Measurements from ENCODE around the gene RGS21. TPM values are rescaled to one million over a fixed set of nuclear protein-coding genes. Genes with fewer than 3 reads are reported as not detected.
"Not testable (repeated sequence)": the region's sequence is repeated elsewhere in the genome, so short reads cannot be mapped to it uniquely, and the experiment has no call there.

Gene RGS21, protein sequence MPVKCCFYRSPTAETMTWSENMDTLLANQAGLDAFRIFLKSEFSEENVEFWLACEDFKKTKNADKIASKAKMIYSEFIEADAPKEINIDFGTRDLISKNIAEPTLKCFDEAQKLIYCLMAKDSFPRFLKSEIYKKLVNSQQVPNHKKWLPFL
- total RNA-seq: not detected

DNA sequence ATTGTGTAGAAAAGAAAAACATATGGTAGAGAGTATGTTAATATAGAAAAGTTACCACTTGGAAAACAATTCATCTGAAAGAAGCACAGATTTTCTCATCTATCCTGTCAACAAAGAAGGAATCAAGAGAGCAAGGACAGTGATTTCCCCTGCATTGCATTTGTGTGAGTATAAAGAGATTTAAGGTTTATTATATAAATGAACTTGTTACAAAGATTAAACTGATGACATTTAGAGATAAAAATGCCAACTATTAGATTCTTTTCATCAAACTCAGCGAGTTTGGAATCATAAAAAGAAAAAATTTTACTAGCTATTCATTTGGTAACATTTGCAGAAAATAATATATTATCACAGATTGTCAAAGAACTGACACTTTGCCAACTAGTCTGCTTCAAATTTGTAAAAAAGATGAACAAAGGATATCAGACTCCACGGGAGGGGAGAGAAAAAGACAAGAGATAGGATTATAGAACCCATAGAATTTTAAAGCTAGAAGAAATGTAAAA lies at the start of gene RGS21:
TSS of gene RGS21 (plus strand) at position 51 of the 509 bp plus-strand sequence. CDS start 26,045 bp downstream, outside the sequence.
- no peak for ATAC-seq
- intact Hi-C loops (cut with DNase I): no loop called here
- no peak for DNase-seq (ENCODE audit: low spot score)

DNA sequence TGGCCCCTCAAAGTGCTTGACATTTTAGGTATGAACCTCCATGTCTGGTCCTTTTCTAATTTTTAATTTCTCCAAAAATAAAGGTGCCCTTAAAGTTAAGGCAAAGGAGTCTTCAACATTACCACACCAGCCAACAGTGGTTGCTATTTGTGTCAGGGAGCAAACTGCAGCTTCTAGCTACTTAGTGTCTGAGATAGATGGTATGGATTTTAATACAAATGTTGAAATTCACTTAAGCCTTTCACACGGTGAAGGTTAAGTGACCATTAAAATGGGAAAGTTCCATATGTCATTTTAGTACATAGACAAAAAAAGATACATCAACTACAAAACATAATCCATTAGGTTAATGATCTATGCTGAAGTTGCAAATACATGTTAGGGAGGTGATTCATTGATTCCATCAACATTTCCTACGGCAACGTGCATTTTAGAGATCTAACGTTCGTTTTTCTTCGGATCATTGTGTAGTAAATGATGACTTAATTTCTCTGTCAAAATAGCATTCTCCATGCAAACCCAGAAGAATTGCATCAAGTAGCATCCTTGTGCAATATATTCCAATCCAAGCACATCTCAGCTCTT lies 48.2 kb upstream of the RGS21 start:
- intact Hi-C loops (cut with DNase I): no loop called here
- no peak for ATAC-seq
- DNase-seq (ENCODE audit: low spot score): no peak

DNA sequence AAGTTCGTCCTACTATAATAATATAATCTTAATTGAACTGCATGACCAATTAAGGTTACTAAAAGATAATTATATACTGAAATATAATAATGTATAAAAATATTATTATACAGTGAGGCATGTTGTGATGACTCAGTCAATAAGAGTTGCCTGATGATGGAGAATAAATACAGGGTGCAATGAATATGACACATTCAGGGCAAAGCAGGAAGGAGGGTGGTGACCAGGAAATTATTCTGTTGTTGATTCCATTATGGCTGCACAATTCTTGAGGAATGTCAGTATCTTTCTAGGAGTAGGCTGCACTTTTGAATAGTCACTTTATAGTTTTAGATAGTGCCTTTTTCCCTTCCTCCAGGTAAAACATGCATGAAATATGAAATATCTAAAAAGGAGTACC lies 46.4 kb upstream of the RGS21 start:
- ATAC-seq (no peak), DNase-seq (ENCODE audit: low spot score) (no peak)
- intact Hi-C loops (cut with DNase I): no loop called here

DNA sequence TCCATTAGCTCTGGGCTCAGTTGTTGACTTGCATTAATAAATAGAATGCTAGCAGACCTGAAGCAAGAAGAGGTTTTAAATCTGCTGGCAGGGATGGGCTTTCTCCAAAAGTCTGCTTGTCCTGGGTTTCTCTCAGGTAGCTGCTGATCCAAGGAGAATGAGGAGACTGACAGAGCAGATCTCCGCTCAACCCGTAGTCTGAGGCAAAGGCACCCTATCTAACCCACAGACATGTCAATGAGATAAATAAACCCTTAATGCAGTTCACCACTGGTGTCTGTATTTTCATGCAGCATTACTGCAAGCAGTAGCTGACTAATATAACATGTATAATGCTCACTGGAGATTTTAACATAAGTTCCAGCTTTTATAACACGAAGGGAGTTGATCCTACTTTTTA lies 44.1 kb upstream of the RGS21 start:
- DNase-seq (ENCODE audit: low spot score) (no peak), ATAC-seq (no peak)
- intact Hi-C loops (cut with DNase I): no loop called here

DNA sequence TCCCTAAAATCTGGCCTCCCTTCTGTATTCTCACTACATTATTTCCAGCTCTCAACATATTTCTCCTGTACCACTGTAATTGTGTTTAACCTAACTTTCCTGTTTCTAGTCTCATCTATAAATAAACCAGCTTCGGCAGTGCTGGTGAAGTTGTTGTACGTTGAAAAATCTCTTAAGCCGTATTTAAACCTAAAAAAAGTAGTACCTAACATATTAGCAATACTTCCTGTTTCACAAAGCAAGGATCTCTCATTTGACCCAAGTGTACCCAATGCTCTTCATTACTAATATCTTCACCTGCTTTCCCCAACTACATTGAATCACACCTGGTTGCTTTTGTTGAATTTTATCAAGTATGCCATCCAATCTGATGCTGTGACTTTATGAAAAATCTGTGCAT lies 42.2 kb upstream of the RGS21 start:
- intact Hi-C loops (cut with DNase I): no loop called here
- ATAC-seq (no peak), DNase-seq (ENCODE audit: low spot score) (no peak)

DNA sequence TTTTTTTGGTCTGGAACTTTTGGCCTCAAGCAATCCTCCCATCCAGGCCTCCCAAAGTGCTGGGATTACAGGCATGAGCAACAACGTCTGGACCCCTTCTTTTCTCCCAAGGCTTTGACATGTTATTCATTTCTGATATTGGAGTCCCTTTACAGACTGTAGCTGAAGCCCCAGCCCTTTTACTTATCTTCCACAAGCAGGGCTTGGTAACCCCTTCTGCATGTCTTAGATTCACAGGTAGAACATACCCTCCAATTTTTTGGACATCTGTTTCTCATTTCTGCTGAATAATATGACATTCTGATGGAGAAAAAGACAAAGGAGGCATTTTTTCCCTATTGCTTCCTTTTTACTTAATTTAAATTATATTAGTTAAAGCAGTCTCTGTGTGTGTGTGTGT lies 39.2 kb upstream of the RGS21 start:
- DNase-seq (ENCODE audit: low spot score): no peak
- intact Hi-C loops (cut with DNase I): no loop called here
- no peak for ATAC-seq

DNA sequence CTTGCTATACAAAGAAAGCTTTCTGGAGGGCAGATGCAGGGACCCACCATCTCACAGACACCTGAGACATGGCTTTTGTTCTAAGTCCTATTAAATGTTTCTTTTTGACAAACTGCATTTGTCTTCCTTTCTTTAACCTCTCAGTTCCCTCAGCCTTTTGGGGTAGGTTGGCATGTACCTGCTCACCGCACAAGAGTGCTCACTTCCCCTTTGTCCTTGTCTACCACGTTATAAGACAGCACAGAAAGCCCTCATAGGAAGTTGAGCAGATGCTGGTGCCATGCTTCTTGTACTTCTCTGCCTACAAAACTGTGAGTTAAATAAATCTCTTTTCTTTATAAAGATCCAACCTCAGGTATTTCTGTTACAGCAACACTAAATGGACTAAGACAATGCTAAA lies 31.9 kb upstream of the RGS21 start:
- no peak for DNase-seq (ENCODE audit: low spot score)
- ATAC-seq: no peak
- intact Hi-C loops (cut with DNase I): no loop called here

DNA sequence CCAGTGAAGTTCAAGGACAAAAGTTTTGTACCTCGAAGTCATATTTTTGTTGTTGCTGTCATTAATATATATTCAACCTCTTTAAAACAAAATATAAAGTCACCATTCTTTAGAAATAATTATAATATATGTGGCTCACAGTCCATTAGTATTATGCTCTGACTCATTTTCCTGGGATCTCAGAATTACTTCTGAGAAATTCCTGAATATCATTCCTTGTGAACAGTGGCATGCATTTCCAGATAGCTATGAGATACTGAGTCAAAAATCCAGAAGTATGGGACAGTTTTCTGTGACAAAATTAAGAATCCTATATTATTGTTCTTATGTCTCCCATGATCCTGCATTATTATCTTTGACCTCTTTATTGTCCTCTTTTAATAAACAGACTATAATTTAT lies 13.8 kb upstream of the RGS21 start:
- DNase-seq (ENCODE audit: low spot score) (no peak), ATAC-seq (no peak)
- intact Hi-C loops (cut with DNase I): no loop called here

DNA sequence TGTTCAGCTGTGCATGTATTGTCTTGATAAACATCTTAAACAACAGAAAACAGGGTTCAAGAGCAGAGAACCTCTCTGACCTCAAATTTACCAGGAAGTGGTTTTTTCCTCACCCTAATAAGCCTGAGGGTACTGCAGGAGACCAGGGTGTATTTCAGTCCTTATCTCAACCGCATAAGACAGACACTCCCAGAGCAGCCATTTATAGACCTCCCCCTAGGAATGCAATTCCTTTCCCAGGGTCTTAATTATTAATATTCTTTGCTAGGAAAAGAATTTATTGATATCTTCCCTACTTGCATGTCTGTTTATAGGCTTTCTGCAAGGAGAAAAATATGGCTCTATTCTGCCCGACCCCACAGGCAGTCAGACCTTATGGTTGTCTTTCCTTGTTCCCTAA lies 8.5 kb upstream of the RGS21 start:
- intact Hi-C loops (cut with DNase I); ATAC-seq; DNase-seq (ENCODE audit: low spot score): not testable (repeated sequence)

DNA sequence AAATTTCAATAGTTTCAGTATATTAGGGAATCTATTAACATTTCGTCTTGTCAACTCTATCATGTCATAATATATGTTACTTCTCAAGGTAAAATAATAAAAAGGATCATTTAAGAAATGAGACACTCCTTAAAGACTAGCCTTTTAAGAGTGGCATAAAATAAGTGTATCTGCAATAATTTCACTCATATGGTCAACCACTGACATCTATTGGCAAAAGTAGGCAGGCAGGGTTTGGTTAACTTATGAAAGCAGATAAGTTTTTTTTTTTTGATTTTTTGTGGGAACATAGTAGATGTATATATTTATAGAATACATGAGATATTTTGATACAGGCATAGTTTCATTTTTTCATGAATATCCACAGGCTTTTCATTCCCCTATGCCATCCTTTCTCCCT lies 5.5 kb upstream of the RGS21 start:
- DNase-seq (ENCODE audit: low spot score) (no peak), ATAC-seq (no peak)
- intact Hi-C loops (cut with DNase I): no loop called here

DNA sequence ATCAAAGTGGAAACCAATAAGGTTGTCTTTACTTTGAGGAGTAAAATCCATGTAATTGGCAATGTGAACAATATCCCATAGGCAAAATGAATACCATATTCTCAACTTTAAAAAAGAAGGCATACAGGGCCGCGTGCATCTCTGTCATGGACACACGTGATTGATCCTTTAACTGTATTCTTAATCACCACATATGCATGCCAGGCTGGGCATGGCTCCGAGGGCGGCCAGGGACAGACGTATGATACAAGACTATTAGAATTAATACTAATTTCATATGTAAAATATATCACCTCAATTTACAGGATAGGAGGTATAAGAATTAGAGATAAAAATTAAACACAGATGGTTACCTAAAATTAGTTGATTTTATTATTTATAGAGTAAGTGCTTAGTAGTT lies 11.2 kb downstream of the RGS21 start:
- DNase-seq (ENCODE audit: low spot score) (no peak), ATAC-seq (no peak)
- intact Hi-C loops (cut with DNase I): no loop called here

DNA sequence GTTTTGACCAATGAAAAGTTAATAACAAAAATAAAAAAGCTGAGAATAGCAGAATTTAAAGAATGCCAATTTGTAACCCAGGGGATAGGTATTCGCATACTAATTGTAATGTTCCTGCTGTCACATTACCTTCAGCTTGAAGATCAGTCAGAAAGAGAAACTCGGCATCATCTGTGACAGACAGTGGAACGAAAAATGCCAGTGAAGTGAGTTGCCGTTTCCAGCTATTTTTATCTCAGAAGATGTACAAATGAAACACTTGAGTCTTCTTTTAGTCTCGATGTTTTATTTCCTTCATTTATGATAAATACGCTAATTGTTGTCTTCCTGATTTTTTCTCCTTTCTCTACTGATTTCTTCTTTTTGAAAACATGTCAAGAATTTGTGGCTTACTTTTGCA lies 26.1 kb downstream of the RGS21 start:
- ATAC-seq (no peak), DNase-seq (ENCODE audit: low spot score) (no peak)
- intact Hi-C loops (cut with DNase I): no loop called here

DNA sequence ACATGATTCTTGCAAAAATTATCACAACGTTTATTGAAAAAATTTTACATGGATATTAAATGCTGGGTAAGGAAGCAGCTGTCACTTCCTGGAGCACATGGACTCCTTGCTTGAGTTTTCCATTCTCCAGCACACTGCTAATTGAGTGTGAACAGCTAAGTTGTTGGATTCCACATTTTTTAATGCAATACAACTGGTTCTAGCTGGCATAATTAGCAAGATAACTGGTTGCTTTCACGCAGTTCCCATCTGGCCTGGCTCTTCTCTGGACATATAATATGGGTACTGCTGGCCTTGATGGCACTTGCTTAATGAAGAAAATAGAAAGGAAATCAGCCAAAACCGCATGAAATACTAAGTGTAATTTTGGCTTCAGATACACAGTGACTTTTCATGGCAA lies 26.6 kb downstream of the RGS21 start:
- DNase-seq (ENCODE audit: low spot score): no peak
- intact Hi-C loops (cut with DNase I): no loop called here
- ATAC-seq: no peak

DNA sequence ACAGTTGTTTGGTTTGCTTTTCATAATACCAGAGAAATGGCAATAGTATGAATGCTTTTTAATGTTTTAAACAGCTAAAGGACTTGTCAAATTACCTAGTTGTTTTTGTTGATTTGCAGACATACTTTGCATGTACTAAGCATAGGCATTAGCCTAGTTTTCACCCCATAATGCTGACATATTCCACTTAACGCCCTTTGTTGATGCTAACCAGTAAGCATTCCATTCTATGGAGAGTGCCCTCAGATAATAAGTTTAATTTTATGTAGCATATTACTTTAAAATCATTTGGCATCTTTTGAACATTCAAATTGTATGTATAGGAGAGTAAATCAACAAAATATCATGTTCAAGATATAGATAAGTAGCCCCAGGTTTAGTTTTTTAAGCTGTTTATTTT lies 32.5 kb downstream of the RGS21 start:
- DNase-seq (ENCODE audit: low spot score): no peak
- ATAC-seq: no peak
- intact Hi-C loops (cut with DNase I): no loop called here

DNA sequence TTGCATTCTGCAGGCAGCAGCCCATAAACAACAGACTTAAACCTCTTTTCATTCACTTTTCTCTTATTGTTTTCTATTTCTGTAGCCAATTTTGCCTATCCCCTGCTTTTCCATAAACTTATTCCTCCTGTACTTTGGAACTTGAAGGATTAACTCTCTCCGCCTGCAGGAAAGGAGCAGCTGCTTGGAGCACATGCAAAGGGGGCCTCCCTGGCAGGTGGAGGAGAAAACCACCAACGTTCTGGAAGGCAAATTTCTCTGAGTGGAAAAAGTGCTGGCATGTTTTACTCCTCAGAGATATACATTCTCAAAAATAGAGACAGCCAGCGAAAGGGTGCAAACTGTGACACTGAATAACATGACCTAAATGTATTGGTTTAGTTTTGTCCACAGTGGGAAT lies 33.6 kb downstream of the RGS21 start:
- intact Hi-C loops (cut with DNase I): no loop called here
- no peak for ATAC-seq
- DNase-seq (ENCODE audit: low spot score): no peak

DNA sequence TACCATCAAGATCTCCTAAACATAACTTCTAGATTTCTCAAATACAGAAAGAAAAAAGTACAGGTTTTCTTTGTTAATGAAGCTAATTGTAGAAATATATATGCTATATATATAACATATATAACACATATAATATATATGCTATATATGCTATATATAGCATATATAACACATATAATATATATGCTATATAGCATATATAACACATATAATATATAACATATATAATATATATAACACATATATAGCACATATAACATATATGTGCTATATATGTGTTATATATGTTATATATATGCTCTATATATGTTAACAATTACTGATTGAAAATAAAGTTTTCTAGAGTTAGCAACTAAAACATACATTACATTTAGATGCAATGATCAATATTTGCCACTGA lies 34.8 kb downstream of the RGS21 start:
- ATAC-seq: no peak
- intact Hi-C loops (cut with DNase I): no loop called here
- no peak for DNase-seq (ENCODE audit: low spot score)

DNA sequence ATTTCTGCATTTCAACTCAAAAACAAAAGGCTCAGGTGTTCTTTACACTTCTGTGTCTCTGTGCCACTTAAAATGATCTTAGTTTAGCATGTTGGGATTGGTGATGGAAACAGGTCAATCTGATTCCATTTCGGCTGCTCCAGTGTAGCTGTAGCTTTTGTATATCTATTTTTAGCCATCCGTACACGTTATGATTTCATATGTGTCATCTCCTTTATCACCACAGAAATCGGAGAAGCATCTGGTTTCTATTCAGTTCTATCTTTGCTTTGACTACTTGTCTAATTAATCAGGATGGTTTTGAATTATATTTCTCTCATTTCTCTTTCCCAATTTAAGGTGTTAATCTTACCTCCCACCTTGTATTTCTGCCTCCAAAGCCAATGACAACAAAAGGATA lies 41.1 kb downstream of the RGS21 start:
- intact Hi-C loops (cut with DNase I): no loop called here
- DNase-seq (ENCODE audit: low spot score) (no peak), ATAC-seq (no peak)

DNA sequence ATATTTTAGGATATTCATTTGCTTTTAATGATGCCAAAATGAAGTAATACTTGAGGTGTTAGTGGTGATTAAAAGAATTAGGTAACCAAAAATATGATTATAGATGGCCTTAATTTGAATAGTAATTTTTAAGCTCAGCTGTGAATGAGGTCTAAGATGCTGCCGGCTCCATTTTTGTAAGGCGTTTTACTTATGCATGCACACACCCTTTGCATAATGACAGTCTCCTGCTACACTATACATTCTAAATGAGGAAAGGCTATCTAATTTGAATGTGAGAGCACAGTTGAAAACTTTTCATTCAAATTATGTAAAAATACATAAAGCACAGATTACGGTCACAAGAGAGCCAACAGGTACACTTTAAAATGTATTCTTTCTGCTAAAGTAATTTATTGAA lies 41.6 kb downstream of the RGS21 start:
- intact Hi-C loops (cut with DNase I): no loop called here
- no peak for DNase-seq (ENCODE audit: low spot score)
- no peak for ATAC-seq

DNA sequence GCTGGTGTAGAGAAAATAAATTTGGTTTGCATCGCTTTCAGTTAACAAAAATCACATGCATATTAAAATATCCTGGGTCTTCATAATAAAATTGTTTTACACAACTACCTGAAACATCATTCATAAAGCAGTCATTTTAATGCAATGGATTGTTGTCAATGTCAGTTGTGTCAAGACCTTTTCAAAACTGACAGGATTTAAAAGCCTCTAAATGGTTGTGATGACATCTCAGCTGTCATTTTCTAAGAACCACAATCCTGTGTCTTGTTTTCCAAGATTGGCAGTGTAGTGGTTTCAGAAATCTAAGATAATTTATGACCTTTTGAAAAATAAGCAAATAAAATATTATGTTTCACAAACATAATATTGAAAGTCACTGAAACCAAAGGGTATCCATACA lies 42.0 kb downstream of the RGS21 start:
- intact Hi-C loops (cut with DNase I): no loop called here
- ATAC-seq (no peak), DNase-seq (ENCODE audit: low spot score) (no peak)

DNA sequence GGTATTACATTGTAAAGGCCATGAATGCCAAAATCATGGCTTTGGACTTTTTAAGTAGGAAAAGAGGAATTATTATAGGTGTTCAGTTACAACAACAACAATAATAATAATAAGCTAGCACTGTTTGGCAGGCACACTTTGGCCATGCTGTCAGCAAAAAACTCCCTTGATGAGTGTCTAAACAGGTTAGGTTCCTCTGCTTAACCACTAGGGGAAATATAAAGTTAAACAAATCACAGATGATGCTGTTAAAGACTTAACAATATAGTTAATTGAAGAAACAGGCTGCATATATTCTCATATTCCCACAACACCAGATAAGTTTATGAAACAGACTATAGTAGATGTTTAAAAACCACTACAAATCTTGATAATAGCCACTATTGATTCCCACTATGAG lies 46.4 kb downstream of the RGS21 start:
- intact Hi-C loops (cut with DNase I): no loop called here
- ATAC-seq: no peak
- no peak for DNase-seq (ENCODE audit: low spot score)

DNA sequence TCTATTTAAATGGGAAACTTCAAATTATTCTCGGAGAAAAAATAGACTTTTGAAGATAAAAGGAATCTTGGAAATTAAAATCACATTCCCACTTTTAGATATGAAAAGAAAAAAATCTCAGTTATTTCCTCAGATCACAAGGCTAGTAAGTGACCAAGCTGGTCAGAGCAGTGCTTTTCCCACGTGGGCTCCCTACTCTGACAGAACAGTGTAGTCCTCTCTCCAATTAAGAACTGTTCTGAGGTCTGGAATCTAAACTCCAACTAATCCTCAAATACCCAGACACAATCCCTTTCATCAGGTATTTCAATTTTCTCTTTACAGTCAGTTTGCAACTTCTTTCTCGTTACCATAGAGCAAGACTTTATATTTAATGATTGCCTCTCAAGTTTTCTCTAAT lies 50.6 kb downstream of the RGS21 start:
- DNase-seq (ENCODE audit: low spot score): no peak
- intact Hi-C loops (cut with DNase I): no loop called here
- no peak for ATAC-seq
